ENCODE data around the gene CHRNA7.

DNA sequence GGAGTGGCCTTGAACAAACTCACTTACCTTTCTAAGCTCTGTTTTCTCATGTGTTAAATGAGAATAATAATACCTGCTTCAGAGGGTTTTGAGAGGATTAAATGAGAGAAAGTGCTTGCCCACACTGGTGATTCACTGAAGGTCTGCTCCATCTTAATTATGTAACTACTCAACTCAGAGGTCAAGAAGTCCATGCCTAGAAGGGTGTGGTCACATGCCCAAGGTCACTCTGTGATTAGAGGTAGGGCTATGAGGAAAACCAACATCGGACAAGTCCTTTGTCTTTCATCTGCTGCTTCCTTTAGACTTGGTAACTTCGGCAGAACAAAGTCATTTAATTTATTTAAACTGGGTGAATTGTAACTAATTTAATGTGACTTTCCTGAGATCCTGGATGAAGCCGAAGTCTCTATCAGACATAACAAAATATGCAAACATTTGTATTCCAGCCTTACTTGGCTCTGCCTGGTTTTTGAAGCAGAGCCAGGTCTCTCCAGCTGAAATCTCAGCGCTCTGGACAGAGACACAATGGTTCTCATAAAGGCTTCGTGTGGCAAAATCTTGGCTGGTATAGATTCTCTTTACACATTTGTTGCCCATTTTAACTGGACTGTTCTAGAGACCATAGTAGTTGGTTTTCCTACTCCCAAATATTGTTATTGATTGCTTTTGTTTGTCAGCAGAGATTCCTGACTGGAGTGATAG, 3.0 kb downstream of the CHRNA7 start:
- TF ChIP-seq GATA2 (IDR thresholded peaks at IDR 0.05; ENCODE audit: low read depth, low read length) (no peak), GATA3 (IDR thresholded peaks at IDR 0.05; ENCODE audit: low read depth, low read length) (no peak)
